Spleen (tissue), 7 donors: Measurements from ENCODE around the gene PLCB3.

ENCODE experiments used
- CTCF ChIP-seq, 11 experiments: fragments of 200-600 bp in 7 of 11; fragments of 450-650 bp in 4 of 11; sonication (generic) in 4 of 11; IDR thresholded peaks in 8 of 11; conservative IDR thresholded peaks in 3 of 11; 1 replicate in 7 of 11; 2 replicates in 4 of 11; pipeline versions ENCODE4 v1.4.0 to v1.8.0; 2016 to 2021; ENCODE audit warnings: antibody characterized with exemption in 11 of 11, inconsistent platforms in 4 of 11, mild to moderate bottlenecking in 1 of 11
- POLR2A ChIP-seq, 3 donors: fragments of 450-650 bp; IDR thresholded peaks; one replicate each; pipeline ENCODE4 v1.5.1; 2017; ENCODE audit warnings: antibody characterized with exemption in 3 of 3, mild to moderate bottlenecking in 1 of 3
- POLR2AphosphoS5 ChIP-seq, 3 donors: sonication (generic); formaldehyde crosslinking; IDR thresholded peaks; one replicate each; pipeline ENCODE4 v1.5.1; 2017; ENCODE audit warnings: antibody characterized with exemption in 3 of 3
- donor health status: DM: no; HTN: no; CAD: no; lungs with moderate emphysema.
- donor health status: DM: no; HTN: no; CAD: no.
- donor health status: DM: no; HTN: no; CAD: no.

- TF ChIP-seq CTCF (IDR thresholded peaks at IDR 0.05 in 8 of 11, conservative IDR thresholded peaks at IDR 0.05 in 3 of 11) (no peak), POLR2A (IDR thresholded peaks at IDR 0.05) (no peak), POLR2AphosphoS5 (IDR thresholded peaks at IDR 0.05) (no peak)
These were observed 2.8 kb upstream of the PLCB3 start for GRCh38 chr11:64248578-64248977.
